Measurements from ENCODE around the gene REG3G.

Gene REG3G

DNA sequence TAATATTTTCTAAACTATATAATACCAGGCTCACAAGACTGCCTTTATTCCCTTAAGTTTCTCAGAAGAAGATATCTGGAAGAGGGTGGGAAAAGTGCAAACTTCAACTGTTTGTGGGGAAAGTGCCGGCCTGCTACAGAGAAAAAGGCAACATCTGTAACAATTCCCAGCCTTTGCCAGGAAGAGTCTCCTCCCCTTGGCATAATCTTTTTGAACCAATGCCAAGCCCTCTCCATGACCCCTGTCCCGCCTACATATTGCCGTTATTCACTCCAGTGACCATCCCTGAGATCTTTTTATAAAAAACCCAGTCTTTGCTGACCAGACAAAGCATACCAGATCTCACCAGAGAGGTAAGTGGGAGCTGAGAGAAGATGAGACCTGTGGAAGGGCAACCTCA is at the start of gene REG3G:
Gene REG3G (plus strand): TSS at position 282 of the 400 bp plus-strand sequence. CDS start 392 bp downstream, outside the sequence.
- no peak for DNase-seq

DNA sequence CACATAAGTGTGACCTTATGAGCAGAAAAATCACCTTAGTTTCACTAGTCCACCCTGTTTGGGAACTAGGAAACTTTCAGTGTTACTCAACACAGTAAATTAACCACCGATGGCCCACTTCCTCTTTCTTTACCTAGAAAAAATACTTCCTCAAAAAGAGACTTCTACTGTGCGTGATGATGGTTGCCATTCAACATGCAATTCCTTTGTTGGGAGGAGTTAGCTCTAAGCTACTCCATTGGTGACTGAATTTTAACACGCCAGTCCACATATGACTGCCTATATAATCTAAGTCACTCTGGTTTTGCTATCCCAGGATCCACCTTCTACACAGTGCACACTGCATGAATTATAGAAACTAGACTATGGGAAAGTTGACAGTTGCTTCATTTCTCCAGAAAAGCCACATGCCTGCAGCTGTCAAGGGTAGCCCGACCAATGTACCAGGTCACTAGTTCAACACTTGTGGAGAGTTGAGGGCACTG is 47.8 kb upstream of the REG3G start:
- DNase-seq: no peak

DNA sequence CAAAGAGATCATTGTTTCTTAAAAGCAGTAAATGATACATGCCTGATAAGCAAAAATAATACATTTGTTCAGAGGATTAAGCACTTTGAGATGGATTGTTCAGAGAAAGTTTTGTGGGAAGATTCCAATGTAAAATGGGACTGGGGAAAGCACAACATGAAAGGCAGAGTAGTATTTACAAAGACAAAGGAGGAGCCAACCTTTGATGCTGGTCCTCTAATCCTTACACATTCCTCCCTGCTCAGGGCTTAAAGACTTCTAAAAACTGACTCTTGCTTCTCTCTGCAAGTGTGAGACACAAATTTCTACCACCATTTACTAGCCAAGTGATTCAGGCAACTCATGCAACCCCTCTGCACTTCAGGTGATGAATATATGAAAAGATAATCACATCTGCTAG is 47.2 kb upstream of the REG3G start:
- DNase-seq: no peak

DNA sequence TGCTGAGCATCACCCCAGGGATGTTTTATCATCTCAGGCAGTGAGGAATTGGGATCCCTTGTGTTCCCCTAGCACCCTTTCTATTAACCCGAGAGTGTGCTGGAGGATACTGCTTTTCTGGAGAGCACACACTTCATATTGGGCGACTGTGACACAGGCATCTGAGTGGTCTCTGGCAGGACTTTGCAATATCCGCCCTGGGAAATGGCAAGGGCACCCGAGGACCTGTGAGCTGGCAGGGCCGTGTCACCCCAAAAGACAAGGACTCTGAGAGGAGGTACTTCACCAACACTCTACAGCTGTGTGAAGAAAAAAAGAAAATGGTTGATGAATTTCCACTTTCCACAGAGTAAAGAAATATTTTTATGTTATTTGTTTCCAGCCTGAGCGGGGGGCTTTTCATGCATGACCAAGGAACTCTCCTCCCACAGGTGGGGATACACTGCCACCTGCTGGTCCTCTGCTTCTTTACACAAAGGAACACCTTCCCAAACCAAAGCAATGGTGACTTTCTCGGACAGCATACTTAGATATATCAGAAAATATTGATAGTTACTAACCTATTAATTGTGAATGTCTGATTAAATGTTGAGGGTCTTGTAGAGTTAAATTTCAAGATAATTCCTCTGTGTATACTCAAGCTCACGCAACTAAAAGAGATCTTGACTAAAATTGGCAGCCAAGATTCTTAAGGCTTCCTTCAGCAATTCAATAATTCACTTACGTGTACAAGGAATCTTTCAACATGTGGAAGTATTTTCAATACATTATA is 45.9 kb upstream of the REG3G start:
- DNase-seq: peak; percentile 37

DNA sequence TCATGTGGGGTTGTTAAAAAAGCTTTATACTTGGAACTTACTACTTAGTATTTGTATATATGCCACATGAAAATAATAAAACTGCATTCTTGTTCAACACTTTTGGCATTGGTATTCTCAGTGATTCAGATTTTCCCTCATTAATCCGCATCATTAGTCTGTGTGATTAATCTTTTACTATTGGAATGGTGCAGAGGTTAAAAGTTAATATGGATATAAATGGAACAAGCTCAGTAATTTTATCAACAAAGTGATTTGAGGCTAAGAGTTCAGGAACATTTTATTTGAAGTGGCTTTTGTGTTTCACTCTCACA is 45.4 kb upstream of the REG3G start:
- no peak for DNase-seq

DNA sequence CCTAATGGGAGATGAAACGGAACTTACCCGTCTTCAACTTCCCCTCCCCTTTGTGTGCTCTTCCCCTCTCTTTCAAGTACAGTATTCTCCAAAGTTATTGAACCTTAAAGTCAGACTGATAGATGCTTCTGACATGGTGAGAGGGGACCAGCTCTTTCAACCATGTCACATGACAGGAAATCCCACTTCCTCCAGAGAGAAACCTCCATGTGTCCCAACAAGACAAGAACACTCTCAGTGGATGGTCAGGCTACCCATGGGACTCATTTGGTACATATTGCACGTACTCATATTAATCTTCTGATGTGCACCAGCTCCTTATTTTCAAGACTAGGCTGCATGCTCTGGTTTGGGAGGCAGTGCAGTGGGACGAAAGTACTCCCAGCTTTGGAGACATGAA is 44.6 kb upstream of the REG3G start:
- DNase-seq: no peak

DNA sequence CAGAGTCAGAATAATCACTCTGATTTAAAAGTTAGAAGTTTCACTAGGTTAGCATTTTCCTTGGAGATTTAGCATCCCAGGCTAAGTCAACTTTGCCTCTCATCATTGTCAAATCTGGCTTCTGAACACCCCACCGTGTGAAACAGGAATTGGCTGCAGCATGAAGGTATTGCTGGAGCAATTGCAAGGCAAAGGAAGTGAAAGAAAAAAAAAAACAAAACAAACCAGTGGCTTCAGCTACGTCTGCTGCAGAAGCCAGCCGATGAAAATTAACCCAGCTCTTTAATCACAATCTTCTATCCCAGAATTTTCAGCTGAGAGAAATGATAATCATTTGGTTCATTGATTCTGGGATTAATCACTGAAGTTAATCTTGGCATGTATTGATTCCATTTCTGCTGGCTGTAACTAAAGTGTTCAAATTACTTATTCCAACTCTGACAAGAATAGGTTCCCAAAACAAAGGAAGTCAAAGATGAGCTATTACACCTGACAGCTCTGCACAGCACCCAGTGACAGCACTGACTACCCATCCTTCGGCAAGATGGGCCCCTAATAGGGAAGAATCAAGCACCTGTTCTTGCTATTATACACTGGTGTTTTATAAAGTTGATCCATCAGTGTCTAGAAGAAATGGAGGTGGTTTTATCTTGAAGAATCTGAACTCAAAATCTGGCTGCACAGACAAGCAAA is 42.7 kb upstream of the REG3G start:
- no peak for DNase-seq

DNA sequence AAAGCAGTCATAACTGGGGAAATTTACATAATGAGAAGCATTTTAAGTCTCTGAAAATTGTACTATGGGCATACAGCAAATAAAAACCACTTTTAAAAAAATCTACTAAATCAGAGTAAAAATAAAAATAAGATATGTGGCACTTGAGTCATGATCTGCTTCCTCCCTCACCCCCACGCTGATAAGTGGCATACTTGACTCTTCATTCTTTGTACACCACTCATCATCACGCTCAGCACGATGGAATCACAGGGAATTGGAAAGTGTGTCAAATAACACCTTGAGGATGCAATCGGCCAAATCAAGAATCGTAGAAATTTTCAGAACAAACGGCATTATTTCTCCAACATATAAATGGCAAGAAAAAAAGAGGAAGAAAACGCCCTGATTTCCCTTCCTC is 41.1 kb upstream of the REG3G start:
- DNase-seq: no peak

DNA sequence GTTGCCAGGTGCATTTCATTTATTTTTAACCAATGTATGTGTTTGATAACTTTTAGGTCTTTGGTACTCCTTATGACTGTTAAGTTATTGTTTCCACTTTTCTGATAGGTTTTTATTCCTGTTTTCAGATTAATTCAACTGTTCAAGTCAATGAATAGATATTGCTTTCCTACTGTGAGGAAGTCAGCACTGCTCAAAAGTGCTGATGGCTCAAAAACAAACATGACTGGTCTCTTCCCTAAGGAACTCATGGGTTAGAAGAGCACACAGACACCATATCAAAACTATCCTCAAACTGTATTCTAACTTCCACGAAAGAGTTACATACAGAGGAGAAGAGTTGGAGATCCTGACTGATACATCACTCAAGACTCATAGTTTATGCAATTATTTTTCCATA is 39.9 kb upstream of the REG3G start:
- DNase-seq: no peak

DNA sequence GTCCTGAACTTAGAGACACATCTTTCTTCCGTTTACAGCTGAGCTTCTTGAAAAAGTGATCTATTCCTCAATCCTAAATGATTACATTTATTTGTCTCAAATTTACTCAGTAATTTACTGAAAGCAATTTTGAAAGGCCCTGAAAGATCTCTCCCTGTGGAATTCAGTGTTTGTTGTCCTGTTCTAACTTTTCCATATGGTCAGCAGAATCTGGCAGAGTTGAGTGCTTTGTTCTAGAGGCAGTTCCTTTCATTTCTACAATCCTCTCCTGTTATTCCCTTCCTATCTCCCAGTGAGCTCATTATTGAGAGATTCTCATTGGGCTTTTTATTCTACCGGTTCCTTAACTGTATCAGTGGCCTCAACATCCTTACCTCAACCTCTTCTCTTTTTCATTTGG is 36.5 kb upstream of the REG3G start:
- no peak for DNase-seq

DNA sequence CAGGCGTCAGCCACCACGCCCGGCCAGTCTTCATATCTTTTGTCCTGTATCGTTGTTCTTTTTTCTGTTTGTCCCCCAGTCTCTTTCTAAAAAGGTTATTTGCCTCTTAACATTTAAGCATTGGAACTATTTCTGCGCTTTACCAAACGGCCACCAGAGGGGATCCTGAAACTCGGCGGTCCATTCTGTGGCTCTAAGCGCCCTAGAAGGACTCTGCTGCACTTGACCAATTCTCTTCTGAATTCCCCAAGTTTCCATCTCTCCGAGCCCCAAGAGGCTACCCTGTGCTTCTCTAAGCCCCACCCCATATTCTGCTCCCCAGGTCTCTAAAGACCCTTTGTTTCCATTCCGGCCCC is 33.1 kb upstream of the REG3G start:
- DNase-seq: no peak

DNA sequence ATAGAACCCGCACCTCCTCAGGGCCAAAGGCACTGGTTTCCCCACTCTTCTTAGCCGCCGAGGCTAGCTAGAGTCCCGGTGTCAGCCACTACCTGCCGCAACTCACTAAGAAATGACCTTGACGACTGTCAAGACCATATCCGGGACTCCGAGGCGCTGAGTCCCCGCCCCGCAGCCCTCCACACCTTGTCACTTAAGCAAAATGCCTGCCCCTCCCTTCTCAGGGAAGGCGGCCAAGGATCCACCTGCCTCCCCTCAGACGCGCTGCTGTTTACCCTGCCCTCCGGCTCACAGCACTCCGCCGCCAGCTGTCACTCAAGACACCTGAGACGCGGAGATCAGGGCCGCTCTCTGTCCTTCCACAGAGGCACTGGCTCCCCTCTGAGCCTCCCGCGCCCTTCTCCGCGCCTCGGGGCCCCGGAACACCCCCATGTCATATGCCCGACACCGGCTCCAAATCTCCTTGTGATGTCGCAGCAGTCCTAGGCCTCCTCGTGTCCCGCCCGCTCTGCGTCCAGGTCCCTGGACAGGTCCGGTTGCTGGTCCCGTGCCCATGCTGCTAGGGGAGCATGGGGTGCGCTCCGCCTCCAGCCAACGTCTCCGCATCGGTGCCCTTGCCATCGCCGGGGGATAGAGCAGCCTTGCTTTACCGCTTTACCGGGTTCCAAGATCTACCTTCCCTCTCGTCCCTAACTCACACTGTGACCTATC is 32.5 kb upstream of the REG3G start:
- no peak for DNase-seq

DNA sequence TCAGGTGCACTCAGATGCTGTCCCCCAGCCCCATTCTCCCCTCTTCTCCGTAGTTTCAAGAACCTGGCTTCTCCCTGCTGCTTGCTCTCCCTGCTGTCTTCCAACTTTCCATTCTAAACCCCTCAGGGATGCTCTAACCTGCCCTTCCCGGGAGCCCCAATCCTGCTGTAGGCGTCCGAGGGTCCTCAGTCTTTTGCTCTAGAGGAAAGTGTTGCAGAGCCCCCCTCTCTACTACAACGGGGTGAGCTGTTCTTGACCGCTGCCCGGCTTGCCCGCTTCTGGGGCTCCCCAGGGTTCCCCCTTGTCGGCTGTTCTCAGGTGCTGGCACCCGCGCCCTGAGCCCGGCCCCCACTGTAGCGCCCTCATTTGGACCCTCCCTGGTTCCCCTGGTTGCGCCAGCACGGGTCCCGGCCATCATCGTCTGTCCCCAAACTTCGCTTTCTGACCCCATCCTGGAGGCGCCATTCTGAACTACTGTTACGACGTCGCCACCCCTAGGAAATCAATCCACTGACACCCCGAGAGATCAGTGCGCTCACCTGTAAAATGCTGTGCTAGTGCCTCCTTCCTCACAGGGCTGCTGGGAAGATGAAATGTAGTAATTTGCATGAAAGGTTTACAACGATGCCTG is 31.9 kb upstream of the REG3G start:
- no peak for DNase-seq

DNA sequence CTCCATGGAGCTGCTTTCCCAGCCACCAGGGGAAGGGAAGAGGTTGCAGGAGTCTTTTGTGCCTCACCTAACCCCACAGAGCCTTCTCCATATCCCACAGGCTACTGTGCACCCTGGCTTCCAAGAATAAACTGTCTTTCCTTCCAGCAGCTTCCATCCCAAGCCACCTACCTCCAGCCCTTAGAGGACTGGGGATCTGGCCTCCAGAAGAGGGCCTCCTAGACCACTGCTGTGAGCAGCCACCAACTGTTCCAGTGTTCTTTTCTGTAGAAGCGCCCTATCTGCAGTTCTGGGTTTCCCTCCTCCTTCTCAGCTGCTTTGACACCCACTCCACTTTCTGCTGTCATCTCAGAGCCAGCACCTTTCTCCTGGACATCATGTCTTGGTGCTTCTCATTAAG is 30.7 kb upstream of the REG3G start:
- DNase-seq: no peak

DNA sequence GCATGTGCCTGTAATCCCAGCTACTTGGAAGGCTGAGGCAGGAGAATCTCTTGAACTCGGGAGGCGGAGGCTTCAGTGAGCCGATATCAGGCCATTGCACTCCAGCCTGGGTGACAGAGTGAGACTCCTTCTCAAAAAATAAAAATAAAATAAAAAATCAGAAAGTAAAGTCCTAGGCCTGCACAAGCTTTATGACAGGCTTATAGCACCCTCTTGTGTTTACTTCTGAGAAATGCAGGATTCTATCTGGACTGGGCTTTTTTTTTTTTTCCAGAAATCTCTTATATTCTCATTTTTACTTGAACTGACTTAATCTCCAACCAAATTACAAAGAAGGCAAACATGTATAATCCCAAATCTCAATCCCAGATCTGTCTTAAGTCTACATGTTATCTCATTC is 26.1 kb upstream of the REG3G start:
- DNase-seq: peak; percentile 2

DNA sequence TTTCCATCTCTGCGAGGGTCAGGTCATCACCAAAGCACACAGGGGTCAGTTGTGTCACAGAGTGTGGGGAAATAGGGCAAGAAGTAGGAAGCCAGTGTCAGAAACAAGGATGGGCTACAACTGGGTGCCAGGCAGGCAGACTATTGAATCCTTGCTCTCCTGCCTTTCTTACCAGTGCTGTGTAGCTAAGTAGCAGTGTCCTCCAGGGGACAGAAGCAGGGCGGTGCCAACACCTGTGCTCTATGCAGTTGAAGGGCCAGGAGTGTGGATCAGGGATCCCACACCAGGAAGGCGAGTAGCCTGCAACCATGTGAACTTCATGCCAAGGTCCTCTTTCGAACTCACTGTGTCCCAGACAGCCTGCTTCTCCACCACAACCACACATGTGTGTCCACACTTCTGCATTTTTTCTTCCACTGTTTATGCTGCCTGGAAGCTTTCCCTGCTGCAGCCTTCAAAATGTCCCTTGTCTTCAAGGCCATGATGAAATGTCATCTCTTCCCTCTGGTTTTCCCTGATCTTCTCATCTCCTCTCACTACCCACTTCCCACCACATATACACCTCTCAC is 25.4 kb upstream of the REG3G start:
- DNase-seq: no peak

DNA sequence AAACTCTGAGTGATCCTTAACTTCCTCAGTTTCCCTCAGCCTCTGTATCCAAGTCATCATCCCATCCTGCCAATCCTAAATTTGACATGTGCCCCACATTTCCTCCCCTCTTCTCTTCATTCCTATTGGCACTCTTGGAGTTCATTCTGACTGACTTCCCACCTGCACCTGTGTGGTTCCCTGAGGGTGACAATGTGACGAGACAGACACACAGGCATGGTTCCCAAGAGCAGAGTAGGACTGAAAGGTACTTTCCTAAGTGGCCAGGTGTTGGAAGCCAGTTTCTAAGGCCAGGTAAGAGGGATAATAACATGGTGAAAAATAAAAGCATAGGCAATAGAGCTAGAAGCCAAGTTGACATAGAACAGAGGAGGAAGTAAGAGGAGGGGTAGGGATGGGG is 24.2 kb upstream of the REG3G start:
- DNase-seq: no peak

DNA sequence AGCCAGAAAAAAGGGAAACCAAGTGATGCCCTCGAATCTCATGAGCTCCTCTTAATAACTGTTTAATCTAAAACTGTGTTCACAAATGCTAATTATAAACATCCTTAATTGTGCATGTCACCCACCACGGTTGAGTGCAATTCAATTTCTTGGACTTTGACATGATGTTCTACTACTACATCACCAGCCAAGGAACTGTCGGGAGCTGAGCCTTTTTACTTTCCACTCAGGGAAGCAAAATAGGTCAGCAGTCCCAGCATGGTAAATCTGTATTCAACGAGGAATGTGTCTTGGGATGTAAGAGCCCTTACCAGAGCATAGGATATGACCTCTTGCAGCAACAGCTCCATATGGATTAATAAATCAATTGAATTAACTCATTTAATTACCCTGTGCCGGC is 20.8 kb upstream of the REG3G start:
- no peak for DNase-seq

DNA sequence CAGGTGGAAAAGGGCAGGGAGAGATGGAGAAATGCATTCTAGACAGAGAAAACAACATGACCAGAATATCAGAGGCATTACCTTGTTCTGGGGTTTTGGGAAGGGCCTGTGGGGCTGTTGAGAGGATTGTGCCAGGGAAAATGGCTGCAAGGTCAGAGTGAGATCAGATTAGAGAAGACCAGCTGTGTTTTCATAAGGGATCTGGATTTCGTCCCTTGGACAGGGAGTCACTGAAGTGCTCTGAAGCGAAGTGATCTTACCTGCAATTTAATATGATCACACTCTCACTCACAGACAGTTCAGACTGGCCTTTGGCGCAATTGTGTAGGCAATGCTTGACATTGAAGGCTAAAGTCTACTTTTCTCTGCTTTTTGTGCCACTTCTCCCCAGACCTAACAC is 20.3 kb upstream of the REG3G start:
- no peak for DNase-seq

DNA sequence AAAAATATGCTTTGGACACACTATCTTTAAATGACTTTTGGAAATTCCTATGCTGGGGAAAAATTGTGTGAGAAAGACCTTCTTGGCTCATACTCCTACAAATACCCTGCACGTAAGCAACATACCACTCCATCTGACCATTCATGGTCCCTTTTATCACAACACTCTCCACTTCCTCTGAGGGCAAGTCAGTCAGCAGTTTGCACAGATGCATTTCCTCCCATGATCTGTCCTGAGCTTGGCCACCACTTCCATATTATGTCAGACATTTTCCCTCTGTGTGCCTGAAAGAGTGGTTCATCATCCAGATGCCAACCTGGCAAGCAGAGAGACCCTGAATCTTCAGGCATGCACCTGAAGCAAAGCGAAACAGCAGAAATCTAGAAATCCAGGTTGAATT is 16.1 kb upstream of the REG3G start:
- DNase-seq: no peak

DNA sequence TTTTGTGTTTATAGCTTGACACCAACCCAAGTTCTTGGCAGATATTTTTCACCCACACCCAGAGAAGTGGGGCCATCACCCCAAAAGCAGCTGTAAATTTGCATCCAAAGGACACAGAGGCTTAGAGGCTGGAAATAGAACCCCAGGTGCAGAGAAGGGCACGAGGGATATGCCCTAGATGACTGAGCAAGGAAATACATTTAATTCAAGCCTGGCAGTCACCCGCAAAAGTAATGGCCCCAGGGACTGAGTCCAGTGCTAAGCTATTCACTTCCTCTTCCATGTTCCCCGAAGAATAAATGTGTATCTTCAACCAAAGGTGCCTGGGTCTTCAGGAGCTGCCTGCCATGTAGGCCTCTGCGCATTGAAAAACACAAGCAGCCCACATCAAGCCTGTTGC is 14.0 kb upstream of the REG3G start:
- DNase-seq: no peak

DNA sequence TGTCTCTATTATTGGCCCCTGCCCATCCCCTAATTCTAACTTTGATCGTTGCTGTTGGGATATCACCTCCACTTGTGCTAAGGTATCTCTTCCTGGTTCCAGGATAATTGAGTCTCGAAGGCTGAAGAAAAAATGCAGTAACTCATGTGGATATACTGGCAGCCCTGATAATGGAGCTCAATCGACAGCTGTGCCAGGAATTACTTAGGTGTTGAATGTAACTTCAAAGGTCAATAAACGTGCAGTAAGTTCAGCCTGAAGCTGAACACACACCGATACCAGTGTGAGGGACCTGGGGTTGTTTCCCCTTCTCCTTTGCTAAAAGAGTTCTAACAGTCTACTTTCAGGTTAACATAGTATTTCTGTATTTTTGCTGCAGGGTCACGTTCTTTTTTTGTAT is 11.9 kb upstream of the REG3G start:
- DNase-seq: no peak

DNA sequence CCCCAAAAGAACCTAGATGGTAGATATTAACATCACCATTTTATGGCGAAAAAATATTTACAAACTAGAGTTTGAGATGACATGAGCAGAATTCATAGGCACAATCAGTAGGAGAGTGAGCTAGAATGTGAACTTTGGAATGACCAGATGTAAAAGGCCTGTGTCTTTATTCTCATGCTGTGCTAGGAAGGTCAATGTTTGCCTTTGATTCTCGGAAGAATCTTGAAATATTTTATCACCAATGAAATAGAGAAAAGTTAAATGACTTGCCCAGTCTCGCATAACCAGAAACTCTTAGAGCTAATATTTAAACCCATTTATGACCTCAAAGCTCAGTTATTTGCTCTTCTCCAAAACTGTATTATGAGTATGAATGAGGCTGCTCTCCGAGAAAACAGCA is 9.2 kb upstream of the REG3G start:
- no peak for DNase-seq
